Fibroblast of villous mesenchyme (primary cell): ENCODE measurements around the gene MKLN1. TPM values are rescaled to one million over a fixed set of nuclear protein-coding genes. Genes with fewer than 3 reads are reported as not detected.

Experiments
- DNase-seq: peaks from one replicate; pipeline ENCODE4 v3.0.0-alpha.2; 2010; ENCODE audit warnings: low read depth
- H3K4me3 ChIP-seq: 2 replicates; pipeline ENCODE4 v1.5.1; 2011; ENCODE audit warnings: low read depth, mild to moderate bottlenecking, low read length
- total RNA-seq: library from RNA; depleted of rRNA; stranded (reverse); fragments of >200 nt; gene quantifications from 2 replicates; pipeline ENCODE4 v1.2.3, GENCODE V29; 2012
- TF ChIP-seq, protein P1 (sequence below): IDR thresholded peaks from 2 replicates; pipeline ENCODE4 v1.5.1; 2012; ENCODE audit warnings: low read depth, mild to moderate bottlenecking, low read length; ENCODE audit not compliant: insufficient read depth

The MKLN1 gene
- total RNA-seq, 1 donor: 72.5 TPM

DNA sequence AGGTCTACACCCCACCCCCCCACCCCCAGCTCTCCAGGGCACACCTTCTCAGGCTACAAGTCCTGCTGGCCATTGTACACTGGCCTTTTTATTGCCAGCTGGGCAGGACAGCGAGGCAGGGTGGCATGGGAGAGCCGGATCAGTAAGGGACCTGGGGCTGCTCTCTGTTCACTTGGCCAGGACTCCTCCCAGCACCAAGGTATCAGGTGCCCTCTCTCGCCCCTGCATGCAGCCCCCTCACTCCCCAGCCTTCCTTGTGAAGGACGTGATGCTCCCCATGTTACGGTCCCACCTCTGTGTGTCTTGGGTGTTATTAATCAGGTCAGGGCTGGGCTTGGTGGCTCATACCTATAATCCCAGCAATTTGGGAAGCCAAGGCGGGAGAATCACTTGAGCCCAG, 202.5 kb downstream of the MKLN1 start:
- no peak overlapping the region for H3K4me3 ChIP-seq
- TF ChIP-seq, protein P1, sequence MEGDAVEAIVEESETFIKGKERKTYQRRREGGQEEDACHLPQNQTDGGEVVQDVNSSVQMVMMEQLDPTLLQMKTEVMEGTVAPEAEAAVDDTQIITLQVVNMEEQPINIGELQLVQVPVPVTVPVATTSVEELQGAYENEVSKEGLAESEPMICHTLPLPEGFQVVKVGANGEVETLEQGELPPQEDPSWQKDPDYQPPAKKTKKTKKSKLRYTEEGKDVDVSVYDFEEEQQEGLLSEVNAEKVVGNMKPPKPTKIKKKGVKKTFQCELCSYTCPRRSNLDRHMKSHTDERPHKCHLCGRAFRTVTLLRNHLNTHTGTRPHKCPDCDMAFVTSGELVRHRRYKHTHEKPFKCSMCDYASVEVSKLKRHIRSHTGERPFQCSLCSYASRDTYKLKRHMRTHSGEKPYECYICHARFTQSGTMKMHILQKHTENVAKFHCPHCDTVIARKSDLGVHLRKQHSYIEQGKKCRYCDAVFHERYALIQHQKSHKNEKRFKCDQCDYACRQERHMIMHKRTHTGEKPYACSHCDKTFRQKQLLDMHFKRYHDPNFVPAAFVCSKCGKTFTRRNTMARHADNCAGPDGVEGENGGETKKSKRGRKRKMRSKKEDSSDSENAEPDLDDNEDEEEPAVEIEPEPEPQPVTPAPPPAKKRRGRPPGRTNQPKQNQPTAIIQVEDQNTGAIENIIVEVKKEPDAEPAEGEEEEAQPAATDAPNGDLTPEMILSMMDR: no peak
- no peak for DNase-seq

DNA sequence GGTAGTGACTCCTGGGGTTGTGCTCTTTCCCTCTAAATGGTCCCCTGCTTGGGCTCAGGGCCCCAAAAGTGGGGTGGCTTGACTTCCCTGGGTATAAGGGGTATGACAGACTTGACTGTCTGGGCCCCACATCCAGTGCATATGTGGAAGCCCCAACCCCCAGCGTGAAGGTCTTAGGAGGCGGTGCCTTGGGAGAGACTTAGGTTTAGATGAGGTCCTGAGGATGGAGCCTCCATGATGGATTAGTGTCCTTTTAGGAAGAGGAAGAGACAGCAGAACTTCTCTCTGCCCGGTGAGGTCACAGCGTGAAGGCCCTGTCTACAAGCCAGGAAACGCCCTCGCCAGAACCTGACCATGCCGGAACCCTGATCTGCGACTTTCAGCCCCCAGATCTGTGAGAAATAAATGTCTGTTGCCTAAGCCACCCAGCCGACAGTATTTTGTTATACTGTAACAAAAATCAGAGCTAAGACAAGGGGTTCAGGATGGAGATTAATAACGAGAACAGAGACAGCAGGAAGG, 205.0 kb downstream of the MKLN1 start:
- H3K4me3 ChIP-seq: no peak overlapping the region
- TF ChIP-seq, protein P1: no peak
- DNase-seq: no peak

DNA sequence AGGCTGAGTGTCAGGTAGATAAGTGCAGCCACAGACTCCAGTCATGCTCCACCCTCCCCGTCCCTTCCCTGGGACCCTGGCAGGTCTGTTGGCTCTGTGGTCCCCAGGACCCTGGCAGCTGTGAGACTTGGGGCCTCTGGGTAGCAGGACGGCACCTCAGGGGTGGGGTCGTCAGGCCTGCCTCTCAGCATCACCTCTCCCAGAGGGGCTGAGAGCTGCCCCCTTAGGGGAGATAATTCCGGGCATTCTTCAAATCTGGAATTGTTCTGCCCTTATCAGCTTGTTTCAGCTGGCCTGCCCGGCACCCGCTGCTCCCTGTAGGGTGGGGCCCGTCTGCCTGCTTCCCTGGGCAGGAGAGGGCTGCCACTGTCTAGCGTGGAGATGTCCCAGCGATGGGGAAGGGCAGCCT, 205.5 kb downstream of the MKLN1 start:
- no peak for DNase-seq
- H3K4me3 ChIP-seq: no peak overlapping the region
- TF ChIP-seq, protein P1: no peak

DNA sequence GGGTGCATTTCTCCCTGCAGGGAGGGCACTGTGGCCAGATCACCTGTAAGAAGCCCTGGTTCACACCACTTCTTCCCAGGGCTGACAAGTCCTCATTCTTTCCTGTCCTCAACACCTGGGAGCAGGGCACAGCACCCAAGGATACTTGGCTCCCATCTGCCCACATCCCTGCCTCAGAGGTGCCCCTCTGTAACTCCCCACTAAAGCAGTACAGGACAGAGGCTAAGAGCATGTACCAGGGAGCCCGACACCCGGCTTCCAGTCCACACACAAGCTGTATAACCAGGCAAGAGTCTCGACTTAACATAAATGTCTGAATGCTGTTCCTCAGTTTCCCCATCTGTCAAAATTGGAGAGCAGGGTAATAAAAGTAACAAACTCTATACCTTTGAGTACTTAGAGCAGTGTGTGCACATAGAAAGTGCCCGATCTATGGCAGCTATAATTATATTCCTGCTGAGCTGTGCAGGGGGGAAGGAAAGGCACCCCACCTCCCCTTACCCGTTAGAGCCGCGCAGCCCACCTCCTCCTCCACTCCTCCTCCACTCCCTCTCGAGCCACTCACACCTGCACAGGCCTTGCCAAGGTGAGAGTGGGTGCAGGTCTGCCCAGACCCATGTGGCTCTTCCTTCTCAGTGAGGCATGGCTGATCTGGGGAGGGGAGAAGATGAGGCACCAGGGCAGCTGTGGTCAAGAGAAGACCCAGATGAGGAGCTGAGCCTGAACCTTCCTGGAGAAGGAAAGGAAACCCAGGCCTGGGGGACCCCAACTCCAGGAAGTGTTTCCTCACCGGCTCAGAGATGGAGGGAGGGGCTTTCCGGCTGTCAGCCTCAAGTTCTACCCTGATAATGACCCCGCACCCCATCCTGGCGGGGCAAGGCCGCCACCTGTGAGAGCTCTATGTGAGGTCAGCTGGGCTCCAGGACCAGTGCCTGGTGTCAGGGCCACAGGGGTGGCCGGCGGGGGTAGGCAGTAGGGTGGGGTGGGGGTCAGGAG, 206.2 kb downstream of the MKLN1 start:
- no peak overlapping the region for H3K4me3 ChIP-seq
- DNase-seq: no peak
- TF ChIP-seq, protein P1: no peak

DNA sequence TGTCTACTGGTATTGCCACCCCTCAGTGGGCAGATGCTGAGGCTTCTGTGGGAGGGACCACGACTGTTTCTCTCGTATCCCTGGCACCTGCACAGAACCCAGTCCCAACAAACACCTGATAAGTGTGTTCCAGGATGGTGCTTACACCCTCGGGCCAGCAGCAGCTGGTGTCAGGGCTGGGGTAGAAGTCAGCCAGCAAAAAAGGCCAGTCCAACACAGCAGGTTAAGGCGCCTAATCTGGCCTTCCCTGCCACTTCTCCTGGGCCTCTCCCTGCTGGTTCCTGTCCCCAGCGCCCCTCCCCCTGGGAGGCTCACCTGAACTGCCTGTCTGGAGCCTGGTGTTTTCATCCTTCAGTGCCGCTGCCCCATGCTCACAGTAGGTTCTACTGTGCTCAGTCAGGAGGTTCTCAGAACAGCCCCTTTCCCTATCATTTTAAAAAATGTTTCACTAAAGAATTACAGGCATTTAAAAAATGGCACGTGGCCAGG, 208.7 kb downstream of the MKLN1 start:
- no peak overlapping the region for H3K4me3 ChIP-seq
- TF ChIP-seq, protein P1: no peak
- DNase-seq: no peak

DNA sequence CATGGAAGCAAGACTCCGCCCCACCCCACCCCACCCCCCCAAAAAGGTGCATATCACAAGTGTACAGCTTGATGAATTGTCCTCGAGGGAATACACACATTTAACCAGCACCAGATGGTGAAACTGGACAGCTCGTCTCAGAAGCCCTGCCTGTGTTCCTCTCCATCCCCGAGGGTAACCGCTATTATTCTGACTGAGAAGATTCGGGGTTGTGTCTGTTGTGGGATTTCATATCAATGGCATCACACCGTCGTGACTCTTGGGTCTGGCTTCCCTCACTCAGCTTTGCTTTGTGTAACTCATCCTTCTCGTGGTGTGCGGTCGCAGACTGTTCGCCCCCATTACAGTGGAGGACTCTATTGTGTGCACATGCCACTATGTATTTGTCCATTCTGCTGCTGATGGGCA, 209.9 kb downstream of the MKLN1 start:
- TF ChIP-seq, protein P1: no peak
- DNase-seq: peak; percentile 50
- no peak overlapping the region for H3K4me3 ChIP-seq
